SW480 (cell line): ENCODE measurements around the gene FOXN1.
A peak's percentile ranks its signal among the peaks of the same experiment; 100 is the strongest.

Source experiments
- DNase-seq: peaks from one replicate; pipeline ENCODE4 v3.0.0-alpha.2; 2016; ENCODE audit warnings: low spot score

The FOXN1 gene

DNA sequence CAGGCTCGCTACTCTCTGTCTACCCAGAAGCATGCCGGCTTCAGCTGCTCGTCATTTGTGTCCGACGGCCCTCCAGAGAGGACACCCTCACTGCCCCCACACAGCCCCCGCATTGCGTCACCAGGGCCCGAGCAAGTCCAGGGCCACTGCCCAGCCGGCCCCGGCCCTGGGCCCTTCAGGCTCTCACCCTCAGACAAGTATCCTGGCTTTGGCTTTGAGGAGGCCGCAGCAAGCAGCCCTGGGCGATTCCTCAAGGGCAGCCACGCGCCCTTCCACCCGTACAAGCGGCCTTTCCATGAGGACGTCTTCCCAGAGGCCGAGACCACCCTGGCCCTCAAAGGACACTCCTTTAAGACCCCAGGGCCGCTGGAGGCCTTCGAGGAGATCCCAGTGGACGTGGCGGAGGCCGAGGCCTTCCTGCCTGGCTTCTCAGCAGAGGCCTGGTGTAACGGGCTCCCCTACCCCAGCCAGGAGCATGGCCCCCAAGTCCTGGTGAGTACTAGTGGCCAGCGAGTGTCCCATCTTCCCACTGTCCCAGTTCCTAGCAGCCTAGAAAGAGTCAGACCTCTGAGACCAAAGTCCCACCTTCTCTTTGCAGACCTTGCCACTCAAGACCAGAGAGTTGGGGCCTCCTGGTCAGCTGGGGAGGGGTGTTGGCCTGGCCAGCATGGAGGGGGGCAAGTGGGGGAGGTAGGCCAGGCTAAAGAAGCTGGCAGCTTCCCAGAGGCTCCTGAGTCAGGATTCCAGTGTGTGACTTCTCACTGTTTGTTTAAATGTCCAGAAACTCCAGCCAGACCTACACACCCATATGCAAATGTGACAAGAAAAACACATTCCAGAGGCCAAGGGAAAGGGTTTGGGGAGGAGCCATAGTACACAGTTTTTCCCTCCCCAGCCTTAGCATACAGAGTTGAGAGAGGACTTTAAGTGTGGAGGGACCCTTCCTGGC lies 18.6 kb downstream of the FOXN1 start:
- peak; percentile 51 for DNase-seq

DNA sequence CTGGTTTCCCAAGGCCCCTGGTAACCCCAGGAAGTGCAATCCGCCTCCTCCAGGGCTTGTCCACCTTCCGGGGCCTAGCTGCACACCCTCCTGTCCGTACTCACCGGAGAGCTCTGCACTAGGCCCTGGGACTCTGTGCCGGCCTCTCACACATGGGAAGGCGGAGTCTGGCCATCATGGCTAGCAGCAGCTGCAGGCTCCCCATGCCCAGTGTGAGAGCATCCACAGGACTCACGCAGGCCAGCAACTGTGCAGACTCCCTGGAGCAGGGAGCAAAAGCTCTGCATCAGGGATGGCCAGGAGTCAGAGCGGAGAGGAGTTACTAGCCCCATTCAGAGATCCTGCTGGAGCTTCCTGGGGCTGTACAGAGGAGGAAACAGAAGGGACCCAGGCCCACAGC lies 20.2 kb downstream of the FOXN1 start:
- DNase-seq, result no peak

DNA sequence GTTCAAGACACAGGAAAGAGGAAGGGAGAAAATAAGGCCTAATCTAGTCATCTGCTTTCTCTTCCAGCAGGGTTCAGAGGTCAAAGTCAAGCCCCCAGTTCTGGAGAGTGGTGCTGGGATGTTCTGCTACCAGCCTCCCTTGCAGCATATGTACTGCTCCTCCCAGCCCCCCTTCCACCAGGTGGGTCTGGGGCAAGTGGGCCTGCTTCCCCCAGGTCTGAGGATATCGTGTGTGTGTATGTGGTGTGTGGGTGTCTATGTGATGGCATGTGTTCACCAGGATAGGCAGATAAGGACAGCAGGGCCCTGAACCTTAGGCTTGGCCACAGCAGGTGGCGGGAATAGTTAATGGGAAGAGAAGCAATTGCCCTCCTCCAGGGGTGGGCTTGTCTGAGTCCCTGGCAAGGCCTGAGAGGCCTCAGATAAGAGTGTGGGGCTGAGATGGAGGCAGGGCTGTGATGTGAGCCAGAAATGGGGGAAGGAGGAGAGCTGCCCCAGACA lies 21.1 kb downstream of the FOXN1 start:
- no peak for DNase-seq

DNA sequence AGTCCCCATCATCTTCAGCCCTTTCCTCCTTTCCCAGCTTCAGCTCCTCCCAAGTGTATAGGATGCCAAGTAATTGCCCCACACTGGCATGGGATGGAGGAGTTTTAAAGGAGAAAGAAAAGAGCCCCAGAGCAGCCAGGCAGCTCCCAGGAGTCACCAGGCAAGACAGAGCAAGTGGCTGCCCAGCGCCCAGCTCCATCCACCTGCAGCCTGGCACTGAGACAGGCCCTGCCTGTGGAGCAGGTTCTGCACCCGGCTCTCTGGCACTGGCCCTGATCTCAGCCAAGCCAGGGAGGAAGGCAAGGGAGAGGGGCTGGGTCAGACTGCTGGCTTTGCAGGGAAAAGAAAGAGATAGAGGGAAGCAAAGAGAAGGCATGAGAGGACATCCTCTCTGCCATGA lies 21.7 kb downstream of the FOXN1 start:
- no peak for DNase-seq

DNA sequence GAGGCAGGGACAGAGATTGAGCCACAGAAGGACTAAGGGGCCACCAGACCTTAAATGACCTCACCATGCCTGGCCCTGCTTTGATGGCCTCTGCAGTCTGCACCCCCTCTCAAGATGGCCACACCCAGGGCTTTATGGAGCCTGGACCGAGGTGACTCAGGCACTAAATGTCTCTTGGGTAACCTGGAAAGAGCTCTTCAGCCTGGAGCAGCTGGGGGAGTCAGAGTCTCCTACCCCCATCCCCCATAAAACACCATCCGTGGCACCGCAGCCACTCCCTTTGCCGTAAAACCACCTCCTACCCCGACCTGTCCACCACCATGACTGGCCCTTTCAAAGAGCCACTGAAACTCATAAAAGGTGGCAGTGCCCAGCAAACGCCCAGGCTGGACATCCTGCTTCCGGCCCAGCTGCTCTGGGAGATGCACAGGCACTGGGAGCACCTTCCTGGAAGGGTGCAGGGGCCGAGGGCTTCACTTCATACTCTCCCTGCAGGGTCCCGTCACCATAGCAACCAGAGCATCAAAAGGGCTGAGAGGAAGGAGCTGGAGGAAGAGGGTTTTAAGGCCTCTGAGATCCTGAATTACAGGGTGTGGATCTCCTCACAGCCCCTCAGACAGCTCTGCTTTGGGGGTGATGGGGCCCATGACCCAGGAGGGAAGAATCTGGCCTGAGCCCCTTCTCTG lies 22.3 kb downstream of the FOXN1 start:
- peak; percentile 40 for DNase-seq

DNA sequence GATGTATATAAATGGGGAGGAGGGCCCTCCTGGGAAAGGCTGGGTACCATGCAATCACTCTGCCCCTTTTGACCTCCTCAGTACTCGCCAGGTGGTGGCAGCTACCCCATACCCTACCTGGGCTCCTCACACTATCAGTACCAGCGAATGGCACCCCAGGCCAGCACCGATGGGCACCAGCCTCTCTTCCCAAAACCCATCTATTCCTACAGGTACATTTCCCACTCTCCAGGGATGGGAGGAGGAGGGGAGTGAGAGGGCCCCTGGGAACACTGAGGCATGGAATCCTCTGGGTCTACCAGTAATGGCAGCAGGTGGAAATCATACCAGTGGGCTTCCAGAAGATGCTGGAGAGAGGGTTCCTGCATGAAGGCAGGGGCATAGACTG lies 22.9 kb downstream of the FOXN1 start:
- DNase-seq, result no peak

DNA sequence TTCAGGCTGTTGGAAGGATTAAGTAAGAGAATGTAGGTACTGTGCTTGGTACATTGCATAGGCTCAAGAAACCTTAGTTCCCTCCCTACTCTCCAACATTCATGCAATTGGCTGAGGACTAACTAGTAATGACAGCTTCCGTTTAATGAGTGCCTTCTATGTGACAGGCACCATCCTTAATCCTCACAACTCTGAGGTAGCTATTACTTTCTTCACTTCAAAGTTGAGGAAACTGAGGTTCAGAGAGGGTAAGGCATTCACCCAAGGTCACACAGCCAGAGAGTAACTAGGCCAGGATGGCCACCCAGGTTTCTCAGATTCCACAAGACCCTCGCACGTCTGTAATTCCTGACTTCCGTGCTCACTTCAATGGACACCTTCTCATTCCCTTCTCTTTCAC lies 24.1 kb downstream of the FOXN1 start:
- DNase-seq, result no peak

DNA sequence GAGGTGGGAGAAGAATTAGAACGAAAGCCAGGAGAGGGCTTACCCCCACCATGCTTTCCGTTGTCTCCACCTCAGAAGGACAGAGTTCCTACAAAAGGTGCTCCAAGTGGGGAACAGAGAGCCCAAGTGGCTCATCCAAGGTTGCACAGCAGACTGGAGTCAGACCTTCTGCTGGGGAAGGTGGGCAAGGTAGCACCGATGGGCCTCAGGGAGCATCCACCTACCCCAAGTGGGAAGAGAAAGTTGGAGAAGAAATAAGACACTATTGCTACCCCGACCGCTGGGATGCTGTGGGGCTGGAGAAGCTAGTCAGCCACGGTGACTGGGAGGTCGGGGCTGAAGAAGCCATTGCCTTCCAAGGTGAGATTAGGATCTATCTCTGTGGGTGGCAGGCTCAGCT lies 24.8 kb downstream of the FOXN1 start:
- DNase-seq, result no peak

DNA sequence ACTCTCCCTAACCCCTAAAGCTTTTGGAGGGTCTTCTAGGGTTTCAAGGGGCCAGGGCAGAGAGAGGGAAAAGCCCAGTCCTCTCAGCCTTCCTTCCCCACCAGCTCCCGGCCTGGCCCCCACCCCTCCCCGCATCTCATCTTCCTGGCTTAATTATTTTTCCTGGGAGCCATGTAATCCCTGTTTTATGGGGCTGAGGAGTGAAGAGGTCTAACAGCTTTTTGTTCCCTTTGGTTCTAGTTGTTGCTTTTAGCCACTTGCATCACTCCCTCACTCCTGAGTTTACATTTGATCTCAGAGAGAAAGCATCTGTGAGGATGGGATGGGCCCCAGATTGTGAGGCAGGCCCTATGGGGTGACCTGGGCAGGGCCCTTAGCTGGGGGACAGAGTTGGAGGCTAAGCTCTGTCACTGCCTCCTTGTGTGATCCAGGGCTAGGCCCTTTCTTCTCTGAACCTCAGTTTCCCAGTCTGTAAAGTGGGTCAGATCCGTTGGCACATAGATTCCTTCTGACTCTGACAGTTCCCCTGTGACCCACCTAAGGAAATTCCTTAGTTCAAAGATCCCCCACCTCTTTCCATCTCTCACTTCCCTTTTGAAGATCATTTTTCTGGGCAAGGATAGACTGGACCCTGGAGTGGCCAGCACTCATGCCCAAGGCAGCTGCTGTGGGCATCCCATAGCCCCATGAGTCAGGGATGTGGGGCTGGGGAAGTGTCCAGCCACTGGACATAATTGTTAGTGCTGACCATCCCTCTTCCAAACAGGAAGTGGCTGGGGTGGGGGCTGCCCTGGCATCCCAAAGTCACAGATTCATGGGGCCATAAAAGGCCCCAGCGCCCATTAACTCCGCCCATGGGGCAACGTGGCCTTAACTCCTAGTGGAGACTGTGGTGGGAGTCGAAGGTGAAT lies 26.2 kb downstream of the FOXN1 start:
- DNase-seq, result no peak

DNA sequence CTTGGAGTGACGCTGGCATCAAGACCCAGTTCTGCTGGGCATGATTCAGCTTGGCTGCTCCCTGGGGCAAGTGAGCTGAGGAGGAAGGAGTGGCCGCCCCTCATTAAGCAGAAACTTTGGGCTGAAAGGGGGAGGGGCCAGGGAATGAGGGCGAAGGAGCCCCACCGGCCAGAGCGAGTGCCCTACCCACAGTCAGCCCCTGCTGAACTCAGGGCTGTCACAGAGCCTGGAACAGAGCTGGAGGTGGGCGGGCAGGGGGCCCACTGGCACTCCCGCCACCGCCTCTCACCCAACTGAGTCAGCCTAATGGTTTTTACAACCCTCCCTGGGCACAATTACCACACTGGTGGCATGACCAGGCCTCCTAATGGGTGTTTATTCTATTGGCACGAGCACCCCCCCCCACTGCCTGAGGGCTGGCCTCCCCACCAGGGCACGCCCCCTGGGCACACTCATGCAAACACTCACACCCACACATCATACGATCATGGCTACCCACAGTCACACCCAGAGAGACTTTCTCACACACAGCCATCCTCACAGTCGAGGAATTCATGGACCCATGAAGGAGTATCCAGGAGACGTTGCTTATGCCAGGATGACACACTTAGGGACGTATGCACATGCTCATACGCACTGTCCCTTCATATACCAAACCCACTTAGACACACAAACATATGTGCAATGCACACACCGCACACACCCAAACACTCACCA lies 27.1 kb downstream of the FOXN1 start:
- peak; percentile 43 for DNase-seq

DNA sequence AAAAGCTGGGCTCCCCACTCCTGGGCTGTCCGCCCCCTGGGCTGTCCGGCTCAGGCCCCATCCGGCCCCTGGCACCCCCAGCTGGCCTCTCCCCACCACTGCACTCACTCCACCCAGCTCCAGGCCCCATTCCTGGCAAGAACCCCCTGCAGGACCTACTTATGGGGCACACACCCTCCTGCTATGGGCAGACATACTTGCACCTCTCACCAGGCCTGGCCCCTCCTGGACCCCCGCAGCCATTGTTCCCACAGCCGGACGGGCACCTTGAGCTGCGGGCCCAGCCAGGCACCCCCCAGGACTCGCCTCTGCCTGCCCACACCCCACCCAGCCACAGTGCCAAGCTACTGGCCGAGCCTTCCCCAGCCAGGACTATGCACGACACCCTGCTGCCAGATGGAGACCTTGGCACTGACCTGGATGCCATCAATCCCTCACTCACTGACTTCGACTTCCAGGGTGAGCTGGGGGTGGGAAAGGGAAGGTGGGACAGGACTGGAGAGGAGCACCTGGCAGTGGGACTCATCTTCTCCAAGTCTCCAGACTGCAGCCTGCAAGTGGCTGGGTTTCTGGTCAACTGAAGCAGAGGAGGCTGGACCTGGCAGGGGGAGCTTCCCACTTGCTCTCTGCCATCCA lies 28.7 kb downstream of the FOXN1 start:
- DNase-seq, result no peak

DNA sequence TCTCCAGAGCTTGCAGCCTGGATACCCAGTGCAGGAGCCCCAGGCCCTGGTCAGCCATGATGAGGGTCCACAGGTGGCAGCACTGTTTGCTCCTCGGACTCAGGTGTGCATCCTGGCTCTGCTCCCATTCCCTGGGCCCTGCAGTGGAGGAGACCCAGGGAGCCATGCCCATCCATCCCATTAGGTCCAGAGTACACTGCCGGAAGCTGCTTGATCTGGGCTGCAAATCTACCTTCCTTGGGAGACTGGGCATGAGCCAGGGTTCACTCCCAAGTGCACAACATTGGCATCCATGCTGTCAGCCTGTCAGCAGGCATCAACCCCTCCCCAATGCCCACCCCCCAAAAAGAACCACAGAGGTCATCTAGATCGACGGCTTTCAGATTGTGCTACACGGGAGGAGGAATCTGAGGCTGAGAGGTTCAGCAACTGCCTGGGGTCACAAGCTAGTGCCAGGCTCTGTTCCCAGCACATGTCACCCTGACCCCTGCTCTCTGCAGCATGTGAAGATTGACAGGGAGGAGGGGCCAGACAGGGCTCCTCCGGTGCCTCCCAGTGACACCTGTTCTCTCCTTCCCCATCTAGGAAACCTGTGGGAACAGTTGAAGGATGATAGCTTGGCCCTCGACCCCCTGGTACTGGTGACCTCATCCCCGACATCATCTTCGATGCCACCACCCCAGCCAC lies 30.5 kb downstream of the FOXN1 start:
- no peak for DNase-seq

DNA sequence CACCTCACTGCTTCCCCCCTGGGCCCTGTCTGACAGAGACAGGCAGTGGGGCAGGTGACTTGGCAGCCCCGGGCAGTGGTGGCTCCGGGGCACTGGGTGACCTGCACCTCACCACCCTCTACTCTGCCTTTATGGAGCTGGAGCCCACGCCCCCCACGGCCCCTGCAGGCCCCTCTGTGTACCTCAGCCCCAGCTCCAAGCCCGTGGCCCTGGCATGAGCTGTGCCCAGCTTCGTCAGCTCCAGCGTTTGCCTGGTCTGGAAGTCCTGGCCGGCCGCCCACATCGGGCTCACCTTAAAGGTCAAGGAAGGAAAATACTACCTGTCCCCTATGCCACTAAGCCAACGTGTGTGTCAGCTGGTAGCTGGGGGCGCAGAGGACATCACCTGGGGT lies 31.1 kb downstream of the FOXN1 start:
- DNase-seq, result no peak

DNA sequence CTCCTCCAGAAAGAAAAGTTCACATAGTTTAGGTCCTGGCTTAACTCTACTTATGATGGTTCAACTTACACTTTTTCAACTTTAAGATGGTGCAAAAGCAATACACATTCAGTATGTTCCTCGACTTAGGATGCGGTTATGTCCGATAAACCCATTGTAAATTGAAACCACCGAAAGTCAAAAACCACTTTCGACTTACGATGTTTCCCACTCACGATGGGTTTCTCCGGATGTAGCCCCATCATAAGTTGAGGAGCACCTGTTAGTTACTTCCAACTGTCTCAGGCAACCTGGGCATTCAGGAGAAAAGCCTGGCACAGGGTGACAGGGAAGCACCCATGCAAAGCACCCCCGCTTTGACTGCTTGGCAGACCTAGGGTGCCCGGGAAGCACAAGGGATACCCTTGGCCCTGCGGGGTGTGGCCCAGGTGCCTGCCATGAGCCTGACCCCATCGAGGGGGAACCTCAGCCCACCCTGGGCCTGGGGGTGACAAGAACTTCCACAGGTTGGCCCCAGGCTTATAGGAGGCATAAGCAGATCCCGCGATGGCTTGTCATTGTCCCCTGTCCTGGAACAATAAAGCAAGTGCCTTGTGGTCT lies 32.2 kb downstream of the FOXN1 start:
- no peak for DNase-seq

DNA sequence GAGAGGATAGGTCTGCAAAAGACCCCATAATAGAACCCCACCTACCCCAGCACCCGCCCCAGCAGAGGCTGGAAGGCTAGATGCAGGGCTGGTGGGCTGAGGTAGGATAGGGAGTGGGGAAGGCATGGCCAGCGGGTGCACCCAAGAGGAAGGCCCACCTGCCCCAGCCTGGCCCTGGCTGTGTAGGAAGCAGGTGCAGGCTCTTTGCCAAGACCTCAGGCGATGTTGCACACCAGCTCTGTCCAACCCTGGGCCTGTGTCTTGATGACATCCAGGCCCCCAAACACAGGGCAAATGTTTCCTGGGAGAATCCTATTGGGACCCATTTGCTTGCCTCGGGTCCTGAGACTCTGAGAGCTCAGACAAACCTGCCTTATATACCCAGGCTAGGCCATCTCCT lies 34.1 kb downstream of the FOXN1 start:
- no peak for DNase-seq

DNA sequence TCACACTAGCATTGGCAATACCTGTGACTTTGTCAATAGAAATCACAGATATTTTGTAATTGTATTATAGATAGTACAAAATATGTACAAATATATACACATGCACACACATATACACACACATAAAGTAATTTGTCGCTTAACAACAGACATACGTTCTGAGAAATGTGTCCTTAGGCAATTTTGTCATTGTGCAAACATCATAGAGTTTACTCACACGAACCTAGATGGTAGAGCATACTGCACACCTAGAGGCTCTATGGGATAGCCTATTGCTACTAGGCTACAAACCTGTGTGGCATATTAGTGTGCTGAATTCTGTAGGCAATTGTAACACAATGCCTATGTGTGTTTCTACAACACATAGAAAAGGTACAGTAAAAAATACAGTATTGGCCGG lies 35.3 kb downstream of the FOXN1 start:
- no peak for DNase-seq

DNA sequence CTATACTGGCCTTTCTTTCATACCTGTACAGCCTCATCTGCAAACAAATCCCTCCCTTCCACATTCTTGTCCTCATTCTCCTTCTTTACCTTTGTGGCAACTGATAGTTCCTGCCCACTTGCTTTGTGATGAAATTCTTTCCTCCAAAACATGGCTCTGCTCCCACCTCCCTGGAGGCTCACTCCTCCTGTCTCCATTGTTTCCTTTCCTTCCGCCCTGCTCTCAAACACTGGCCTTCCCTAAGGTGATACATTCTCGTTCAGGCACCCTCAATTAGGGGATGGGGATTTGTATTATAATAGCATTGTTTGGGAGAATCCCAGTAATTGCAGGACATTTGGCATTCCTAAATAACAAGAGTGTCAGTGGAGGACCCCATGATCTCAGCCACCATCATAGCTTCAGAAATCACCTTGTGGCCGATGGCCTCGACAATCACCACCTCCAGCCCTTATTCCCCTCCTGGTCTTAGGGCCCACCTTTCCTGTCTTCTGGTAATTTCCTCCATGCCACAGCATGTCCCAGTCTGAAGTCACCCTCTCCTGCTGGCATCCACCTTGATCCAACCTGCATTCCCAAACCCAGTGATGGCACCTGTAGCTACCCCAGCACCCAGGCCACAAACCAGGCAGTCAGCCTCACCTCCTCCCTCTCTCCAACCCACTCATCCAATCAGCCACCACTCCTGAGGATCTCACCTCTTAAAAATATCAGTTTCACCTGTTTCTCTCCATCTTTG lies 38.4 kb downstream of the FOXN1 start:
- DNase-seq, result no peak

DNA sequence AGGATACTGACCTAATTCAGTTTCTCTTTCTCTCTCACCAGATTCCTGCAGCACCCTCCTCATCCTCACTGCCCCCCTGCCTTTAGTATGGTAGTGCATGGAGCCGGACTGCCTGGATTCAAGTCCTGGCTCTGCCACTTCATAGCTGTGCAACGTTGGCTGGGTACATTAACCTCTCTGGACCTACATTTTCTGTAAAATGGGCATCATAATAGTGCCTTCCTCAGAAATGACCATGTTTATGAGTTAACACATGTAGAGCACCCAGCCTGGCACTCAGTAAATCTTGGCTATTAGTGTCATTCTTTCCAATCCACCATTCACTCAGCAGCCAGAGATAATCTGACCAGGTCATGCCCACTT lies 39.0 kb downstream of the FOXN1 start:
- no peak for DNase-seq

DNA sequence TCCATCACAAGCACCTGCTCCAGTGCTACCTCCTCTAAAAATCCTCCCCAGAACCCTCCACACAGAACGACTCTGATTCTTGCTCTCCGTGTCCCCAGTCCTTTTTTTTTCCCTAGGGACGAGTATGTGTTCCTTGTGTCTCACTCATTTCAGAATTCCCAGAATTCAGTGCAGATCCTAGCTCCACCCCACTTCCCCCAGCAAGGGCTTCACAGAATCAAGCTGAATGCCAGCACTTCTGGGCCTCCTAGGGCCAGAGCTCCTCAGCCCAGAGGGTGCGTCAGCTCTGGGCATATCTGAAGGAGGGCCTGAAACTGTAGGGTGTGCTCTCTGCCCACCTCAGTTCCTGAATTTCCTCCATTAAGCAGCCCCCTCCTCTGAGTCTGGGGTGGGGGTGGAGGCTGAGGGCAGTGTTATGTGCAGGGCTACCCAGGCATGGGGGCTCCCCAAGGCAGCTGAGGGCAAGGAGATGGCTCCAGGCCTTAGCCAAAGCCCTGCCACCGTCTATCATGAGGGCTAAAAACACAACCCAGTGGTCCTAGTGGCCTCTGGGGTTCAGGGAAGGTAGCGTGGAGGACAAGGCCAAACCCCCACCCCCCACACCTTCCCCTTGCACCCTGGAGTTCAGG lies 39.8 kb downstream of the FOXN1 start:
- no peak for DNase-seq
